Measurements from ENCODE around the gene FBXO7.

Gene FBXO7

GRCh38 chr22:32490279-32490678, 15.7 kb downstream of the FBXO7 start:
- peaks cover 7% of the 10 kb centered on the region for H3K36me3 ChIP-seq (ENCODE audit: control insufficient read depth, insufficient read depth, low read length)
- H2BK15ac ChIP-seq (replicated peaks; ENCODE audit: low read depth) = no peak overlapping the region
- no peak overlapping the region for H3K23ac ChIP-seq (ENCODE audit: low read length)
- no peak for DNase-seq
- no peak overlapping the region for H3K4me3 ChIP-seq (ENCODE audit: low read length)
- no peak overlapping the region for H3K4me2 ChIP-seq (ENCODE audit: low read length)
- no peak overlapping the region for H4K8ac ChIP-seq (ENCODE audit: low read depth, low read length)
- no peak overlapping the region for H4K5ac ChIP-seq (ENCODE audit: low read length)
- no peaks in the 10 kb centered on the region for H3K79me2 ChIP-seq (ENCODE audit: control insufficient read depth, insufficient read depth, low read length)
- no peak overlapping the region for H3K56ac ChIP-seq (ENCODE audit: low read length)
- H2AK5ac ChIP-seq (ENCODE audit: low read length) = no peak overlapping the region
- H3K4ac ChIP-seq (ENCODE audit: low read depth, low read length) = no peak overlapping the region
- H3K79me1 ChIP-seq (ENCODE audit: low read length) = no peaks in the 10 kb centered on the region
- H2BK120ac ChIP-seq (ENCODE audit: low read depth, low read length) = no peak overlapping the region
- H3K27me3 ChIP-seq (ENCODE audit: insufficient read depth, low read length, poor library complexity) = no peaks in the 10 kb centered on the region
- H3K4me1 ChIP-seq (ENCODE audit: control insufficient read depth, low read depth, low read length) = no peaks in the 10 kb centered on the region
- no CpG with 5 or more reads among the region's 6 CpGs for WGBS (ENCODE audit: extremely low coverage, insufficient coverage, low lambda C conversion rate)
- no peak overlapping the region for H3K27ac ChIP-seq (ENCODE audit: low read depth, low read length)
- no peak overlapping the region for H3K9ac ChIP-seq (ENCODE audit: low read length)
- no peak overlapping the region for H3K18ac ChIP-seq (ENCODE audit: low read length)
- H2BK5ac ChIP-seq (ENCODE audit: low read length) = no peak overlapping the region

- Histone ChIP-seq H3K36me3 (ENCODE audit: control insufficient read depth, insufficient read depth, low read length) (peaks cover 5% of the 10 kb centered on the region), H2BK5ac (ENCODE audit: low read length) (no peak overlapping the region)
These were observed 17.5 kb downstream of the FBXO7 start for GRCh38 chr22:32492111-32492510.

GRCh38 chr22:32493551-32493950, 18.9 kb downstream of the FBXO7 start:
- Histone ChIP-seq H4K5ac (ENCODE audit: low read length) (no peak overlapping the region), H3K27me3 (ENCODE audit: insufficient read depth, low read length, poor library complexity) (no peaks in the 10 kb centered on the region), H3K4me2 (ENCODE audit: low read length) (no peak overlapping the region), H3K18ac (ENCODE audit: low read length) (no peak overlapping the region), H3K4me3 (ENCODE audit: low read length) (no peak overlapping the region), H4K8ac (ENCODE audit: low read depth, low read length) (no peak overlapping the region), H2BK15ac (replicated peaks; ENCODE audit: low read depth) (no peak overlapping the region), H2BK5ac (ENCODE audit: low read length) (no peak overlapping the region), H2AK5ac (ENCODE audit: low read length) (no peak overlapping the region), H3K4me1 (ENCODE audit: control insufficient read depth, low read depth, low read length) (no peaks in the 10 kb centered on the region), H2BK120ac (ENCODE audit: low read depth, low read length) (no peak overlapping the region), H3K23ac (ENCODE audit: low read length) (no peak overlapping the region), H3K9ac (ENCODE audit: low read length) (no peak overlapping the region), H3K79me1 (ENCODE audit: low read length) (no peaks in the 10 kb centered on the region), H3K27ac (ENCODE audit: low read depth, low read length) (no peak overlapping the region), H3K4ac (ENCODE audit: low read depth, low read length) (no peak overlapping the region), H3K56ac (ENCODE audit: low read length) (no peak overlapping the region), H3K79me2 (ENCODE audit: control insufficient read depth, insufficient read depth, low read length) (no peaks in the 10 kb centered on the region), H3K36me3 (ENCODE audit: control insufficient read depth, insufficient read depth, low read length) (peaks cover 9% of the 10 kb centered on the region)
- no peak for DNase-seq
- no CpG with 5 or more reads among the region's 2 CpGs for WGBS (ENCODE audit: extremely low coverage, insufficient coverage, low lambda C conversion rate)

More at GRCh38 chr22:32492111-32492510, 17.5 kb downstream of the FBXO7 start:
- Histone ChIP-seq H2BK120ac (ENCODE audit: low read depth, low read length) (no peak overlapping the region), H2AK5ac (ENCODE audit: low read length) (no peak overlapping the region), H4K8ac (ENCODE audit: low read depth, low read length) (no peak overlapping the region), H3K4me3 (ENCODE audit: low read length) (no peak overlapping the region), H3K79me2 (ENCODE audit: control insufficient read depth, insufficient read depth, low read length) (no peaks in the 10 kb centered on the region), H3K27ac (ENCODE audit: low read depth, low read length) (no peak overlapping the region), H3K27me3 (ENCODE audit: insufficient read depth, low read length, poor library complexity) (no peaks in the 10 kb centered on the region), H3K4ac (ENCODE audit: low read depth, low read length) (no peak overlapping the region), H3K23ac (ENCODE audit: low read length) (no peak overlapping the region), H3K56ac (ENCODE audit: low read length) (no peak overlapping the region), H3K4me1 (ENCODE audit: control insufficient read depth, low read depth, low read length) (no peaks in the 10 kb centered on the region), H3K9ac (ENCODE audit: low read length) (no peak overlapping the region), H2BK15ac (replicated peaks; ENCODE audit: low read depth) (no peak overlapping the region), H3K4me2 (ENCODE audit: low read length) (no peak overlapping the region), H3K79me1 (ENCODE audit: low read length) (no peaks in the 10 kb centered on the region), H4K5ac (ENCODE audit: low read length) (no peak overlapping the region), H3K18ac (ENCODE audit: low read length) (no peak overlapping the region)
- WGBS (ENCODE audit: extremely low coverage, insufficient coverage, low lambda C conversion rate) = 100% methylated on average over 1 of the region's 2 CpGs
- no peak for DNase-seq

- no peak overlapping the region for H3K4me2 ChIP-seq (ENCODE audit: low read length)
- H3K9ac ChIP-seq (ENCODE audit: low read length) = no peak overlapping the region
- DNase-seq = no peak
- H3K18ac ChIP-seq (ENCODE audit: low read length) = no peak overlapping the region
- no peak overlapping the region for H2BK15ac ChIP-seq (replicated peaks; ENCODE audit: low read depth)
- no peak overlapping the region for H2AK5ac ChIP-seq (ENCODE audit: low read length)
- no peak overlapping the region for H2BK5ac ChIP-seq (ENCODE audit: low read length)
- H2BK120ac ChIP-seq (ENCODE audit: low read depth, low read length) = no peak overlapping the region
- no peak overlapping the region for H3K56ac ChIP-seq (ENCODE audit: low read length)
- WGBS (ENCODE audit: extremely low coverage, insufficient coverage, low lambda C conversion rate) = no CpG with 5 or more reads among the region's 4 CpGs
- no peak overlapping the region for H3K23ac ChIP-seq (ENCODE audit: low read length)
- H3K4me1 ChIP-seq (ENCODE audit: control insufficient read depth, low read depth, low read length) = no peaks in the 10 kb centered on the region
- no peak overlapping the region for H4K8ac ChIP-seq (ENCODE audit: low read depth, low read length)
- H4K5ac ChIP-seq (ENCODE audit: low read length) = no peak overlapping the region
- H3K79me1 ChIP-seq (ENCODE audit: low read length) = no peaks in the 10 kb centered on the region
- no peaks in the 10 kb centered on the region for H3K79me2 ChIP-seq (ENCODE audit: control insufficient read depth, insufficient read depth, low read length)
- H3K4ac ChIP-seq (ENCODE audit: low read depth, low read length) = no peak overlapping the region
- H3K27ac ChIP-seq (ENCODE audit: low read depth, low read length) = no peak overlapping the region
- no peaks in the 10 kb centered on the region for H3K27me3 ChIP-seq (ENCODE audit: insufficient read depth, low read length, poor library complexity)
- H3K4me3 ChIP-seq (ENCODE audit: low read length) = no peak overlapping the region
- peaks cover 9% of the 10 kb centered on the region for H3K36me3 ChIP-seq (ENCODE audit: control insufficient read depth, insufficient read depth, low read length)
These were observed 20.4 kb downstream of the FBXO7 start for GRCh38 chr22:32494971-32495370.

GRCh38 chr22:32499666-32500065, 25.1 kb downstream of the FBXO7 start:
- Histone ChIP-seq H3K23ac (ENCODE audit: low read length) (no peak overlapping the region), H3K4me3 (ENCODE audit: low read length) (no peak overlapping the region), H3K27me3 (ENCODE audit: insufficient read depth, low read length, poor library complexity) (no peaks in the 10 kb centered on the region), H2BK5ac (ENCODE audit: low read length) (no peak overlapping the region), H3K18ac (ENCODE audit: low read length) (no peak overlapping the region), H3K27ac (ENCODE audit: low read depth, low read length) (no peak overlapping the region), H2AK5ac (ENCODE audit: low read length) (no peak overlapping the region), H3K56ac (ENCODE audit: low read length) (no peak overlapping the region), H3K4me1 (ENCODE audit: control insufficient read depth, low read depth, low read length) (peaks cover 7% of the 10 kb centered on the region), H3K36me3 (ENCODE audit: control insufficient read depth, insufficient read depth, low read length) (peaks cover 3% of the 10 kb centered on the region), H3K79me1 (ENCODE audit: low read length) (no peaks in the 10 kb centered on the region), H4K5ac (ENCODE audit: low read length) (no peak overlapping the region), H3K9ac (ENCODE audit: low read length) (no peak overlapping the region), H3K79me2 (ENCODE audit: control insufficient read depth, insufficient read depth, low read length) (no peaks in the 10 kb centered on the region), H3K4me2 (ENCODE audit: low read length) (no peak overlapping the region), H2BK120ac (ENCODE audit: low read depth, low read length) (no peak overlapping the region), H4K8ac (ENCODE audit: low read depth, low read length) (no peak overlapping the region), H2BK15ac (replicated peaks; ENCODE audit: low read depth) (no peak overlapping the region), H3K4ac (ENCODE audit: low read depth, low read length) (no peak overlapping the region)
- DNase-seq = no peak
- no CpG with 5 or more reads among the region's 3 CpGs for WGBS (ENCODE audit: extremely low coverage, insufficient coverage, low lambda C conversion rate)
